B cell (primary cell): Measurements from ENCODE around the gene ZC3H18. TPM values are rescaled to one million over a fixed set of nuclear protein-coding genes. Genes with fewer than 3 reads are reported as not detected.
A peak's percentile ranks its signal among the peaks of the same experiment; 100 is the strongest.

Experiments
- ATAC-seq: fragments of 200-7000 bp; cut with Tn5 transposase; one replicate; pipeline ENCODE4 v1.10.0; 2021; ENCODE audit warnings: low read depth, mild to moderate bottlenecking, moderate number of reproducible peaks, moderate library complexity
- CTCF ChIA-PET: fragments of 350-600 bp; sonication (Branson Sonifier 250); formaldehyde crosslinking; loops from one replicate; lab custom pipeline; 2021; ENCODE audit warnings: antibody characterized with exemption, inconsistent platforms; lab: Charles Lee
- POLR2A ChIA-PET: fragments of 350-600 bp; sonication (Branson Sonifier 250); formaldehyde crosslinking; loops from one replicate; lab custom pipeline; 2021; ENCODE audit warnings: antibody characterized with exemption; lab: Charles Lee
- DNase-seq: peaks from one replicate; pipeline ENCODE4 v3.0.0; 2013
- H2AFZ ChIP-seq: 2 replicates; pipeline ENCODE4 v1.6.1; 2012; ENCODE audit warnings: mild to moderate bottlenecking, low read depth, low read length; ENCODE audit not compliant: insufficient read depth, poor library complexity, severe bottlenecking
- H3K27ac ChIP-seq, 2 donors: 1 replicate in 1 of 2; 2 replicates in 1 of 2; pipeline ENCODE4 v1.5.1; 2012 to 2013; ENCODE audit warnings: low read length in 2 of 2, mild to moderate bottlenecking in 2 of 2, moderate library complexity in 1 of 2
- H3K27me3 ChIP-seq, 4 experiments: fragments of 200-600 bp in 1 of 4; sonication (generic) in 1 of 4; replicated peaks in 1 of 4; 1 replicate in 2 of 4; 2 replicates in 2 of 4; pipeline versions ENCODE4 v1.6.1 to v1.7.0; 2013 to 2016; ENCODE audit warnings: low read length in 3 of 4, mild to moderate bottlenecking in 2 of 4, mixed read lengths in 1 of 4, moderate library complexity in 1 of 4; ENCODE audit not compliant: insufficient read depth in 4 of 4, control insufficient read depth in 3 of 4; ENCODE audit errors: control extremely low read depth in 1 of 4
- H3K36me3 ChIP-seq, 2 experiments: replicated peaks in 1 of 2; 1 replicate in 1 of 2; 2 replicates in 1 of 2; pipeline versions ENCODE4 v1.6.1 to v1.7.1; 2013; ENCODE audit warnings: low read length in 1 of 2; ENCODE audit not compliant: insufficient read depth in 2 of 2, control insufficient read depth in 1 of 2; ENCODE audit errors: control extremely low read depth in 1 of 2, extremely low read depth in 1 of 2
- H3K4me1 ChIP-seq, 2 donors: fragments of 200-600 bp in 1 of 2; sonication (generic) in 1 of 2; 1 replicate in 1 of 2; 2 replicates in 1 of 2; pipeline versions ENCODE4 v1.5.1 to v1.6.1; 2013 to 2017; ENCODE audit warnings: low read length in 2 of 2; ENCODE audit not compliant: control insufficient read depth in 2 of 2, insufficient read depth in 2 of 2
- H3K4me2 ChIP-seq: replicated peaks from 2 replicates; pipeline ENCODE3; 2012; ENCODE audit warnings: mild to moderate bottlenecking, low read depth, low read length; ENCODE audit not compliant: poor library complexity, severe bottlenecking
- H3K4me3 ChIP-seq, 5 experiments: fragments of 200-600 bp in 1 of 5; sonication (generic) in 1 of 5; 1 replicate in 3 of 5; 2 replicates in 2 of 5; pipeline versions ENCODE4 v1.5.1 to v1.7.0; 2011 to 2016; ENCODE audit warnings: low read length in 4 of 5, mild to moderate bottlenecking in 4 of 5, low read depth in 2 of 5, control low read depth in 1 of 5, moderate library complexity in 1 of 5; ENCODE audit not compliant: insufficient read depth in 1 of 5; ENCODE audit errors: control extremely low read depth in 1 of 5, extremely low read depth in 1 of 5
- H3K79me2 ChIP-seq: fragments of 200-600 bp; sonication (generic); one replicate; pipeline ENCODE4 v1.6.0; 2016; ENCODE audit warnings: low read length; ENCODE audit not compliant: control insufficient read depth, insufficient read depth
- H3K9ac ChIP-seq: fragments of 200-600 bp; sonication (generic); 2 replicates; pipeline ENCODE4 v1.6.1; 2017; ENCODE audit warnings: mild to moderate bottlenecking, low read length, moderate library complexity
- H3K9me3 ChIP-seq, 3 donors: one replicate each; pipeline versions ENCODE4 v1.6.1 to v1.7.1; 2013; ENCODE audit warnings: low read length in 2 of 3; ENCODE audit not compliant: control insufficient read depth in 2 of 3, insufficient read depth in 1 of 3; ENCODE audit errors: control extremely low read depth in 1 of 3
- H4K20me1 ChIP-seq: 2 replicates; pipeline ENCODE4 v1.6.0; 2012; ENCODE audit warnings: mild to moderate bottlenecking, low read length; ENCODE audit not compliant: insufficient read depth, control insufficient read depth, poor library complexity, severe bottlenecking
- H3K27ac Mint-ChIP-seq: one replicate; pipeline ENCODE4 v1.8.0; 2021; ENCODE audit warnings: mixed read lengths
- H3K27me3 Mint-ChIP-seq: one replicate; pipeline ENCODE4 v1.8.0; 2021; ENCODE audit warnings: mixed read lengths
- H3K4me1 Mint-ChIP-seq: one replicate; pipeline ENCODE4 v1.8.0; 2021; ENCODE audit warnings: mixed read lengths
- H3K4me3 Mint-ChIP-seq: one replicate; pipeline ENCODE4 v1.8.0; 2021; ENCODE audit warnings: mixed read lengths
- H3K9me3 Mint-ChIP-seq: one replicate; pipeline ENCODE4 v1.8.0; 2022; ENCODE audit warnings: mixed read lengths; ENCODE audit not compliant: insufficient read depth
- EZH2 ChIP-seq: IDR thresholded peaks from 2 replicates; pipeline ENCODE4 v1.6.1; 2012; ENCODE audit warnings: borderline replicate concordance, low read depth, mild to moderate bottlenecking, moderate library complexity, low read length; ENCODE audit not compliant: insufficient read depth, poor library complexity, severe bottlenecking
- WGBS: methylation state at CpG from one replicate; pipeline ENCODE4 v1.1.5; 2013; ENCODE audit warnings: missing lambda C conversion rate; ENCODE audit not compliant: insufficient coverage; 5-methylcytosine and 5-hydroxymethylcytosine counted together
- intact Hi-C: fragments of 100-400 bp; cut with micrococcal nuclease; formaldehyde crosslinking; loops from one replicate; pipeline ENCODE4 v1.10.0; 2022
- polyA plus RNA-seq: library from polyadenylated mRNA; depleted of rRNA; stranded (reverse); fragments of >200 nt; gene quantifications from 2 replicates; pipeline ENCODE4 v1.2.3, GENCODE V29; 2012
- total RNA-seq, 2 donors: library from RNA; stranded (reverse); fragments of 120-200 nt in 1 of 2; gene quantifications; 1 replicate in 1 of 2; 2 replicates in 1 of 2; pipeline versions ENCODE4 v1.2.3 to v1.2.4, GENCODE V29; 2013 to 2022
- TF ChIP-seq, protein P1 (sequence below): fragments of 200-600 bp; IDR thresholded peaks from one replicate; pipeline ENCODE4 v1.8.0; 2022; ENCODE audit warnings: antibody characterized with exemption, mild to moderate bottlenecking

ZC3H18 gene
- total and polyA plus RNA-seq, 2 donors (not counting 1 experiment from before 2014, with no cell fraction given) = 40.4 to 74.2 TPM

DNA sequence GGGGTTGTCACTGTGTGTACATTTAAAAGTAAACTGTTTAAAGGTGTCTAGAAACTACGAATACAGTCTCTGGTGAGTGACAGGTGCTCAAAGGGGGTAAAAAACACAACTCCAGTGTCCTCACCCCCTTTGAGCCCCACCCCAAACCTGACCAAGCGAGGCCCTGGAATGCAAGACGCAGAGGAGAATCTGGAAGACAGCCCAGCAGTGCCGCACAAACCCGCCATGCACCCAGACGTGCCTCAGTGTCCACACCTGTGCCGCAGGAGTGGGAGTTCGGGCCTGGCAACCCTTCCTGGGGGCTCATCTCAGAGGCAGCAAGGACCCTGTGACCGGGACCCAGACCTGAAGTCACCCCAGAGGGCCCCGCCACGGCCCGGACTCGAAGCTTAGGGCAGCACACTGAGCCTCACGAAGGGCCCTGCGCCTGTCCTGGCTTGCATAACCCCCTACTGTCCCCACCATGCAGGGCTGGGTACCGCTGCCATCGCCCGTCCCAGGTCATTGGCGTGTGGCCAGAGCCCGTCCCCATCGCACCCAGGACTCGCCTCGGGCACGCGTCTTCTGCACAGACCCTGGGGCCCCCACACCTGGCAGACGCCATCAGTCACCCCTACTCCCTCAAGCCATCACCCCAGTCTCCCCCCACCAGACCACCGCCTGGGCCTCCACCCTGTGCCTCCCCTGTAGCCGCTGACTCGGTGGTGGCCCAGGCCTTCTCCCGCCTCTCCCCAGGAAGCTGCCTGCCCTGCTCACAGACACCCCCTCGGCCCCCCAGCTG lies 33.0 kb upstream of the ZC3H18 start:
- ATAC-seq (no peak), DNase-seq (no peak)
- ChIA-PET POLR2A (no interaction called here), CTCF (no interaction called here)
- H3K27me3 ChIP-seq = peaks cover 0 to 32% (median 7%) of the 10 kb centered on the region in 4 experiments
- H3K4me2 ChIP-seq = no peak overlapping the region
- peaks cover 0 to 13% (median 3%) of the 10 kb centered on the region in 3 donors for H3K9me3 ChIP-seq
- H2AFZ ChIP-seq = no peak overlapping the region
- H3K9me3 Mint-ChIP-seq = no peaks in the 10 kb centered on the region
- H3K4me1 ChIP-seq = peaks cover 8 to 11% of the 10 kb centered on the region in 2 donors
- no peak overlapping the region for H3K4me3 ChIP-seq
- peaks cover 10% of the 10 kb centered on the region for H3K79me2 ChIP-seq
- H3K27ac ChIP-seq = no peak overlapping the region
- peaks cover 0 to 2% of the 10 kb centered on the region in 2 experiments for H3K36me3 ChIP-seq
- TF ChIP-seq, protein P1, sequence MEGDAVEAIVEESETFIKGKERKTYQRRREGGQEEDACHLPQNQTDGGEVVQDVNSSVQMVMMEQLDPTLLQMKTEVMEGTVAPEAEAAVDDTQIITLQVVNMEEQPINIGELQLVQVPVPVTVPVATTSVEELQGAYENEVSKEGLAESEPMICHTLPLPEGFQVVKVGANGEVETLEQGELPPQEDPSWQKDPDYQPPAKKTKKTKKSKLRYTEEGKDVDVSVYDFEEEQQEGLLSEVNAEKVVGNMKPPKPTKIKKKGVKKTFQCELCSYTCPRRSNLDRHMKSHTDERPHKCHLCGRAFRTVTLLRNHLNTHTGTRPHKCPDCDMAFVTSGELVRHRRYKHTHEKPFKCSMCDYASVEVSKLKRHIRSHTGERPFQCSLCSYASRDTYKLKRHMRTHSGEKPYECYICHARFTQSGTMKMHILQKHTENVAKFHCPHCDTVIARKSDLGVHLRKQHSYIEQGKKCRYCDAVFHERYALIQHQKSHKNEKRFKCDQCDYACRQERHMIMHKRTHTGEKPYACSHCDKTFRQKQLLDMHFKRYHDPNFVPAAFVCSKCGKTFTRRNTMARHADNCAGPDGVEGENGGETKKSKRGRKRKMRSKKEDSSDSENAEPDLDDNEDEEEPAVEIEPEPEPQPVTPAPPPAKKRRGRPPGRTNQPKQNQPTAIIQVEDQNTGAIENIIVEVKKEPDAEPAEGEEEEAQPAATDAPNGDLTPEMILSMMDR = no peak
- TF ChIP-seq EZH2 = no peak
- no peak overlapping the region for H3K9ac ChIP-seq
- no peak overlapping the region for H3K4me3 Mint-ChIP-seq
- intact Hi-C loops = no loop called here
- peaks cover 3% of the 10 kb centered on the region for H3K27me3 Mint-ChIP-seq
- H4K20me1 ChIP-seq = peaks cover 11% of the 10 kb centered on the region
- H3K4me1 Mint-ChIP-seq = peaks cover 10% of the 10 kb centered on the region
- WGBS = 95% methylated on average over 30 of the region's 31 CpGs
- H3K27ac Mint-ChIP-seq = no peak overlapping the region

DNA sequence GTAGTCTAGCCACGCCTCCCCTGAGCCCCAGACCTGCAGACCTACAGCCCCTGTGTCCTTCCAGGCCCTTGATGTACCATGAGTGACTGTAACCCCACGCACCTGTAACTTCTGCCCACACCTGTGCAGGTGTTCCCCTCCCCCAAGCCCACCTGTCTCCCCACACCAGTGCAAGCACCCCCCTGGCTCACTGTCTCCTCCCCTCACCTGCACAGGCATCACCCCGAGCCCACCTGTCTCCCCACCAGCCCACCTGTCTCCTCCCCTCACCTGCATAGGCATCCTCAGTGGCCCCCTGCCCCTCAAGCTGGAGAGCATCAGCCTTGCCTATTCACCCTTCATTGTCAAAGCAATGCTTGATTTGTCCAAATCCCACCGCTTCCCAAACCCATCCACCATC lies 32.3 kb upstream of the ZC3H18 start:
- Histone ChIP-seq H4K20me1 (peaks cover 11% of the 10 kb centered on the region), H3K36me3 (peaks cover 0 to 2% of the 10 kb centered on the region in 2 experiments), H3K79me2 (peaks cover 10% of the 10 kb centered on the region), H3K9me3 (peaks cover 0 to 20% (median 10%) of the 10 kb centered on the region in 3 donors), H3K4me3 (no peak overlapping the region), H3K9ac (no peak overlapping the region), H3K4me1 (peaks cover 8 to 11% of the 10 kb centered on the region in 2 donors), H3K4me2 (no peak overlapping the region), H2AFZ (no peak overlapping the region), H3K27ac (no peak overlapping the region), H3K27me3 (peaks cover 0 to 38% (median 9%) of the 10 kb centered on the region in 4 experiments)
- ATAC-seq = no peak
- H3K9me3 Mint-ChIP-seq = no peaks in the 10 kb centered on the region
- no peak overlapping the region for H3K4me3 Mint-ChIP-seq
- WGBS = 80% methylated on average over 4 of the region's 4 CpGs
- ChIA-PET CTCF (no interaction called here), POLR2A (no interaction called here)
- H3K27me3 Mint-ChIP-seq = peaks cover 3% of the 10 kb centered on the region
- TF ChIP-seq, protein P1 = no peak
- TF ChIP-seq EZH2 = no peak
- intact Hi-C loops = no loop called here
- no peak for DNase-seq
- H3K4me1 Mint-ChIP-seq = peaks cover 10% of the 10 kb centered on the region
- peak overlapping the region; percentile 37 for H3K27ac Mint-ChIP-seq
